ENCODE measurements around the gene MRPL34. TPM values are rescaled to one million over a fixed set of nuclear protein-coding genes. Genes with fewer than 3 reads are reported as not detected.

MRPL34 gene
- total RNA-seq, 1 donor from 2014 or later, result 47.7 TPM

DNA sequence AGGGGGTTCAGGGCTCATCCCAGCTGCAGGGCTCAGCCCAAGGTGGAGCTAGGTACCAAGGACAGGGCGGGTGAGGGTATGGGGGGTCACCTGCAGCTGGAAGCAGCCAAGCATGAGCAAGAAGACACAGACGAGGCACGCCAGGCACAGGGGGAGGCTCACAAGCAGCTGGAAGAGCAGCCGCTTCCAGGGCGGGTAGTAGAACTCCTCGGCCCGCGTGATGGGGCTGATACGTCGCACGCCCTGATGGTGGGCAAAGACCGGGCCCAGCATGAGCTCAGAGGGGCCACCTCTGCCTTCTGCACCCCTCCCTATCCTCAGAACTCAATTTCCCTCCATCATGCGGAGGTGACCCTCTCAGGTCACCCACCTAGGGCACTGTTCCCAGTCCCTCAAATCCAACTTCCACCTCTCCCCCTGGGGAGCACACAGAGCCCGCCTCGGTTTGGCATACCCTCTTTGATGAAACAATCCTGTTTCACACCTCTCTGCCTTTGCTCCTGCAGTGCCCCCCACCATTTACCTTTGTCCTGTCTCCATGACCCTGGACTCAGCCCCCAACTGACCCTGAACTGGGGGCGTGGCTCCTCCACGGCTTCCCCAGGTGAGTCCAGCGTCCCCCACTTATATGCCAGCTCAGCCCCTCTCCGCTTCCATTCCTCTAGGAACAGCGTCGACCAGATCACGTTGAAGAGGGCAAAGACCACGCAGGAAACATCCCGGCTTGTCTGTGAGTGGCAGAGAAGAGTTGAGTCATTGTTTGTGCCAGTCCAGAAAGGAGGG, 24.8 kb downstream of the MRPL34 start:
- Mint-ChIP-seq H3K27ac (no peak overlapping the region), H3K36me3 (peaks cover 10% of the 10 kb centered on the region), H3K9me3 (no peaks in the 10 kb centered on the region), H3K4me1 (peaks cover 20% of the 10 kb centered on the region), H3K4me3 (peak overlapping the region; percentile 45), H3K27me3 (ENCODE audit: low read depth) (peaks cover 14% of the 10 kb centered on the region)
- no peak for DNase-seq (ENCODE audit: low spot score in 2 of 2, unreplicated experiment in 2 of 2)
- TF ChIP-seq, protein P1, sequence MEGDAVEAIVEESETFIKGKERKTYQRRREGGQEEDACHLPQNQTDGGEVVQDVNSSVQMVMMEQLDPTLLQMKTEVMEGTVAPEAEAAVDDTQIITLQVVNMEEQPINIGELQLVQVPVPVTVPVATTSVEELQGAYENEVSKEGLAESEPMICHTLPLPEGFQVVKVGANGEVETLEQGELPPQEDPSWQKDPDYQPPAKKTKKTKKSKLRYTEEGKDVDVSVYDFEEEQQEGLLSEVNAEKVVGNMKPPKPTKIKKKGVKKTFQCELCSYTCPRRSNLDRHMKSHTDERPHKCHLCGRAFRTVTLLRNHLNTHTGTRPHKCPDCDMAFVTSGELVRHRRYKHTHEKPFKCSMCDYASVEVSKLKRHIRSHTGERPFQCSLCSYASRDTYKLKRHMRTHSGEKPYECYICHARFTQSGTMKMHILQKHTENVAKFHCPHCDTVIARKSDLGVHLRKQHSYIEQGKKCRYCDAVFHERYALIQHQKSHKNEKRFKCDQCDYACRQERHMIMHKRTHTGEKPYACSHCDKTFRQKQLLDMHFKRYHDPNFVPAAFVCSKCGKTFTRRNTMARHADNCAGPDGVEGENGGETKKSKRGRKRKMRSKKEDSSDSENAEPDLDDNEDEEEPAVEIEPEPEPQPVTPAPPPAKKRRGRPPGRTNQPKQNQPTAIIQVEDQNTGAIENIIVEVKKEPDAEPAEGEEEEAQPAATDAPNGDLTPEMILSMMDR (IDR thresholded peaks at IDR 0.05; ENCODE audit: unreplicated experiment), result no peak

DNA sequence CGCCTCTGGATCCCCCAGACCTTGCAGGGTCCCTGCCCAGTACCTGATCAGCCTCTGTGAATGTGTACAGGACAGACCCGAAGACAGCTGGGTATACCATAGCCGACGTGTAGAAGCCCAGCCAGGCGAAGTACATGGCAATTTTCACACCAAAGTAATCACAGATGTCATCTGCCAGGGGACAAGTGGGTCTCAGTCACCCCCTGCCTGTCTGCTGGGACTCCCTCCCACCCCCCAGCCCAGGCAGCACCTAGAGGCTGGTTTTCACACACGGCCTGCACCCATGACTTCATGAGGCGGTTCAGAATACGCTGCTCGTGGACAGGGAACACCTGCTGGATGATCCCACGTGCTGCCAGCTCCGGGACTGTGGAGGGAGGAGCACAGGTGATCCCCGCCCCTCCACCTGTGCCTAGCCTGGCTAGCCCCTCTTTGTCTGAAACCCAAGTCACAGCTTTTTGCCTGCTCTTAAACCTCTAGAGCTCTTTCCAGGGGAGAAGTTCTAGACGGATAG, 25.4 kb downstream of the MRPL34 start:
- Mint-ChIP-seq H3K4me3 (peak overlapping the region; percentile 45), H3K36me3 (peaks cover 10% of the 10 kb centered on the region), H3K4me1 (peaks cover 21% of the 10 kb centered on the region), H3K27ac (no peak overlapping the region), H3K27me3 (ENCODE audit: low read depth) (peaks cover 14% of the 10 kb centered on the region), H3K9me3 (no peaks in the 10 kb centered on the region)
- DNase-seq (ENCODE audit: low spot score in 2 of 2, unreplicated experiment in 2 of 2), result no peak
- TF ChIP-seq, protein P1 (IDR thresholded peaks at IDR 0.05; ENCODE audit: unreplicated experiment), result no peak

DNA sequence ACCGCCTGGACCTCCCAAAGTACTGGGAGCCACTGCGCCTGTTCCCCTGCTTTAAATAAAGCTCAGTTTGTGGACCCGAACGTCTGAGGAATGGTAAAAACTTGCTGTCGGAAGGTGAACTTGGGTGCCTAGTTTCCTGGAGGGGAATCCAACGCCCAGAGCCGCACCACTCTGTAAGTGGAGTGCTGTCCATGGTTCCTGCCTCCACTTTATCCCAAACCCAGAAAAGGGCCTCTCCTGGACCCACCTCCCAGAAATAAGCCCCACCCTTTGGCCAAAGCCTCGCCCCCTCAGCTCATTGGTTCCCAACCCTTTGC, 26.6 kb downstream of the MRPL34 start:
- H3K27ac Mint-ChIP-seq, result no peak overlapping the region
- peaks cover 10% of the 10 kb centered on the region for H3K36me3 Mint-ChIP-seq
- H3K27me3 Mint-ChIP-seq (ENCODE audit: low read depth), result peaks cover 14% of the 10 kb centered on the region
- H3K4me3 Mint-ChIP-seq, result peak overlapping the region; percentile 22
- TF ChIP-seq, protein P1 (IDR thresholded peaks at IDR 0.05; ENCODE audit: unreplicated experiment), result no peak
- H3K9me3 Mint-ChIP-seq, result no peaks in the 10 kb centered on the region
- peaks cover 17% of the 10 kb centered on the region for H3K4me1 Mint-ChIP-seq
- no peak for DNase-seq (ENCODE audit: low spot score in 2 of 2, unreplicated experiment in 2 of 2)

DNA sequence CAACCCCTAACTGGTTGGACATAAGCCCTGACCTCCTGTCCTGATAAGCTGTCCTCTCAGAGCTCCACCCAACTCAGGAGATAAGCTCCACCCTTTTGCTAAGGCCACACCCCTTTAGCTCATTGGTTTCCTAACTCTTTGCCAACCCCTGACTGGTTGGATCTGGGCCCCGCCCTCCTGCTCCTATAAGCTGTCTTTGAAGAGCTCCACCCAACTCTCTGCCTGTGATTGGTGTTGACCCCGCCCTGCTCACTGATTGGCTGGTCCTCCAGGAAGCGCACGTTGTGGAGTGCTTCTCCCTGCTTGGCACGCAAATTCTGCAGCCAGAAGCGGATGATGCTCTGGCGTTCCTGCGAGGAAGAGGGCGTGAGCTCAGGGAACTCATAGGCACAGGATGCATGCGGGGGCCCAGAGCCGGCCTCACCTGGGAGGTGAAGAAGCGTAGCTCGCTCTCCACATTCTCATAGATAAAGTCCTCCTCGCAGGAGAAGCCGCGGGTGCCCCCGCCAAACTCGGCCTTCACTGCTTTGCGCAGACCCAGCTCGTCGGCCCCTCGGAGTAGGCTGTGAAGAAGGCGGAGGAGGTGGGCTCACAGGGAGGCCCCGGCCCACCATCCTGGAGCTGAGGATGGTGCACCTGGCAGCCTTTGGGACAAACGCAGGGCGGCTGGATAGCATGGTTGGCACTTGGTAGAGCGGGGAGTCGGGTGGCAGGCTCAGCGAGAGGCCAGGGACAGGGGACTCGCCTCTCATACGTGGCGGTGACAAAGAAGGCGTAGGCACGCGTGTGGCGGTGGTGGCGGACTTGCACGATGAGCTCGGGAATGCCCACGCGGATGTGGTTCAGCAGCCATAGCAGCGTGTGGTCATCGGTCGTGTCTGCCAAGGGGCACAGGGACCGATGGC, 27.3 kb downstream of the MRPL34 start:
- H3K4me3 Mint-ChIP-seq, result peak overlapping the region; percentile 58
- no peak for DNase-seq (ENCODE audit: low spot score in 2 of 2, unreplicated experiment in 2 of 2)
- H3K4me1 Mint-ChIP-seq, result peaks cover 14% of the 10 kb centered on the region
- H3K27me3 Mint-ChIP-seq (ENCODE audit: low read depth), result peaks cover 11% of the 10 kb centered on the region
- H3K9me3 Mint-ChIP-seq, result no peaks in the 10 kb centered on the region
- H3K27ac Mint-ChIP-seq, result no peak overlapping the region
- H3K36me3 Mint-ChIP-seq, result peaks cover 10% of the 10 kb centered on the region
- TF ChIP-seq, protein P1 (IDR thresholded peaks at IDR 0.05; ENCODE audit: unreplicated experiment), result no peak

DNA sequence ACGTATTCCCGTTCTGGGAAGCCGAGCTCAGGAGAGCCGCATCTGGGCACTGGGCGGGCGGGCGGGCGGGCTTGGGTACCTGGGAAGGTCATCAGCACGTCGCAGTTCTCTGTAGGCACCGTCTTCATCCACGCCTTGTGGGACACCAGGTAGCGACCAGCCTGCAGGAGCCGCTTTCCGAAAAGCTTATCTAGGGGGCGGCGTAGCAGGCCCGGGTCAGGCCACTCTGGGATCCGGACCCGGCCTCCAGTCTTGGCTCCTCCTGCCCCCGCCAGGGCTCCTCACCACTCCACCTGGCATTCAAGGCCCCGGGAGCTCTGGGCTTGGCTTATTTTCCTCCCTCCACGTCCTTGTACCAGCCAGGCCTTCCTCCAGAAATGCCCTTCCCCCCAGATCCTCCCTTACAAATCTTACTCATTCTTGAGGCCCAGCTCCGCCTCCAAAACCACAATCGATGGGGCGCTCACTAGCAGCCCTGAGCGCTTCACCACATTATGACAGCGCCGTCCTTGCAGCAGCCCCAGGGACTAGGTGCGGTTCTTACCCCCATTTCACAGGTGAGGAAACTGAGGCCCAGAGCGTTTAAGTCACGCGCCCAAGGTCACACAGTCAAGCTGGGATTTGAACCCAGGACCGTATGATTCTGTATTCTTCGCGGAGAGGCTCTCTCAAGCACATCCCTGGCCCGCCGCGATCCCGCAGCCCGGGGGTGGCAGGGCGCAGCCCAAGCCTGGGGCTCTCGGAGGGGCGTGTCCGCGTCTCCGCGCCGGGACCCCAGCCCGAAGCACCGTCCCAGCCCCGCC, 28.1 kb downstream of the MRPL34 start:
- no peaks in the 10 kb centered on the region for H3K9me3 Mint-ChIP-seq
- H3K4me3 Mint-ChIP-seq, result peak overlapping the region; percentile 74
- H3K27me3 Mint-ChIP-seq (ENCODE audit: low read depth), result peaks cover 11% of the 10 kb centered on the region

More for the DNA sequence above, 28.1 kb downstream of the MRPL34 start:
- H3K4me1 Mint-ChIP-seq, result peaks cover 19% of the 10 kb centered on the region
- H3K36me3 Mint-ChIP-seq, result peaks cover 10% of the 10 kb centered on the region
- peak overlapping the region; percentile 45 for H3K27ac Mint-ChIP-seq
- TF ChIP-seq, protein P1 (IDR thresholded peaks at IDR 0.05; ENCODE audit: unreplicated experiment), result no peak
- no peak for DNase-seq (ENCODE audit: low spot score in 2 of 2, unreplicated experiment in 2 of 2)

All from mesothelial cell of epicardium (in vitro differentiated cells).